CD8-positive, alpha-beta memory T cell (primary cell): Measurements from ENCODE around the gene PSAT1. TPM values are rescaled to one million over a fixed set of nuclear protein-coding genes. Genes with fewer than 3 reads are reported as not detected.

ENCODE experiments used
- CTCF ChIA-PET: fragments of 350-600 bp; sonication (Branson Sonifier 250); formaldehyde crosslinking; loops from one replicate; lab custom pipeline; 2021; ENCODE audit warnings: antibody characterized with exemption; lab: Charles Lee
- POLR2A ChIA-PET: fragments of 350-600 bp; sonication (Branson Sonifier 250); formaldehyde crosslinking; loops from one replicate; lab custom pipeline; 2021; ENCODE audit warnings: antibody characterized with exemption; lab: Charles Lee
- DNase-seq, 5 donors: peaks; one replicate each; pipeline versions ENCODE4 v3.0.0 to v3.0.0-alpha.2; 2020 to 2022; ENCODE audit warnings: mixed read lengths in 1 of 5
- H3K27ac ChIP-seq: one replicate; pipeline ENCODE4 v1.7.0; 2013; ENCODE audit warnings: low read depth, mild to moderate bottlenecking, low read length, moderate library complexity
- H3K27me3 ChIP-seq: 2 replicates; pipeline ENCODE4 v1.7.0; 2013; ENCODE audit warnings: low read length, mild to moderate bottlenecking; ENCODE audit not compliant: insufficient read depth, poor library complexity, severe bottlenecking
- H3K36me3 ChIP-seq: 2 replicates; pipeline ENCODE4 v1.7.0; 2013; ENCODE audit warnings: mild to moderate bottlenecking, low read length, moderate library complexity; ENCODE audit not compliant: insufficient read depth
- H3K4me1 ChIP-seq: 2 replicates; pipeline ENCODE4 v1.7.0; 2013; ENCODE audit warnings: mild to moderate bottlenecking, low read length, moderate library complexity; ENCODE audit not compliant: insufficient read depth
- H3K4me3 ChIP-seq: 2 replicates; pipeline ENCODE4 v1.7.0; 2013; ENCODE audit warnings: mild to moderate bottlenecking, low read length
- H3K9me3 ChIP-seq: 2 replicates; pipeline ENCODE4 v1.7.0; 2013; ENCODE audit warnings: mild to moderate bottlenecking, low read length
- H3K27ac Mint-ChIP-seq, 8 donors: one replicate each; pipeline ENCODE4 v1.8.0; 2020 to 2021; ENCODE audit warnings: mixed read lengths in 8 of 8, mild to moderate bottlenecking in 6 of 8, inconsistent platforms in 3 of 8, moderate library complexity in 3 of 8
- H3K27me3 Mint-ChIP-seq, 2 donors: one replicate each; pipeline ENCODE4 v1.8.0; 2020 to 2021; ENCODE audit warnings: mixed read lengths in 2 of 2, mild to moderate bottlenecking in 1 of 2, moderate library complexity in 1 of 2
- H3K36me3 Mint-ChIP-seq, 3 donors: one replicate each; pipeline ENCODE4 v1.8.0; 2020 to 2021; ENCODE audit warnings: mixed read lengths in 3 of 3, inconsistent platforms in 1 of 3, mild to moderate bottlenecking in 1 of 3
- H3K4me1 Mint-ChIP-seq, 3 donors: one replicate each; pipeline ENCODE4 v1.8.0; 2020 to 2021; ENCODE audit warnings: mixed read lengths in 3 of 3, inconsistent platforms in 1 of 3, mild to moderate bottlenecking in 1 of 3
- H3K4me3 Mint-ChIP-seq, 7 donors: one replicate each; pipeline ENCODE4 v1.8.0; 2020 to 2021; ENCODE audit warnings: mixed read lengths in 7 of 7, mild to moderate bottlenecking in 6 of 7, moderate library complexity in 4 of 7, inconsistent platforms in 2 of 7
- H3K9me3 Mint-ChIP-seq, 5 donors: one replicate each; pipeline ENCODE4 v1.8.0; 2020 to 2022; ENCODE audit warnings: mixed read lengths in 5 of 5, mild to moderate bottlenecking in 3 of 5, moderate library complexity in 2 of 5, inconsistent platforms in 1 of 5
- polyA plus RNA-seq: library from polyadenylated mRNA; unstranded; fragments of 300-500 nt; fragmentation: Illumina TruSeq; gene quantifications from one replicate; pipeline ENCODE4 v1.2.3, GENCODE V29; 2021
- total RNA-seq, 2 experiments: library from RNA; stranded (reverse); gene quantifications; one replicate each; pipeline ENCODE4 v1.2.3, GENCODE V29; 2021

Gene PSAT1
- total RNA-seq (10 to 100 TPM; 89.0 to 93.4 TPM), polyA plus RNA-seq (11.6 TPM)

- Histone ChIP-seq H3K9me3 (no peaks in the 10 kb centered on the region), H3K4me3 (peak within 1 kb of the TSS; percentile 69), H3K27me3 (no peaks in the 10 kb centered on the region), H3K4me1 (peaks cover 10% of the 10 kb centered on the region), H3K27ac (peak within 1 kb of the TSS; percentile 38), H3K36me3 (no peaks in the 10 kb centered on the region)
- Mint-ChIP-seq H3K27me3 (peaks cover 0 to 6% of the 10 kb centered on the region in 2 donors), H3K36me3 (peaks cover 0 to 9% (median 3%) of the 10 kb centered on the region in 3 donors), H3K4me3 (peak within 1 kb of the TSS; percentile 83 to 95 (median 89)), H3K4me1 (peaks cover 29 to 41% (median 37%) of the 10 kb centered on the region in 3 donors), H3K27ac (peak within 1 kb of the TSS in 7 of 8 donors; percentile 32 to 84 (median 59)), H3K9me3 (no peaks in the 10 kb centered on the region)
- POLR2A ChIA-PET: interaction anchor here (1.0 to 1.2 kb wide), 2 partner anchors 21 to 61 kb away, joined by 5 to 6 read pairs; partner anchors contain the start of gene CEP78
- peak; percentile 69 to 90 (median 87) for DNase-seq
- CTCF ChIA-PET: interaction anchor here (0.7 to 1.4 kb wide), 6 partner anchors 8 to 467 kb away, joined by 3 to 5 read pairs (median 3); partner anchors contain the start of gene CEP78
These were observed at the start of gene PSAT1 for GRCh38 chr9:78296893-78297671. Gene PSAT1 (plus strand): TSS chr9:78297125. CDS start chr9:78297211, 86 bp downstream.

- no peaks in the 10 kb centered on the region for H3K27me3 ChIP-seq
- no peak overlapping the region for H3K27ac ChIP-seq
- peaks cover 10 to 74% (median 27%) of the 10 kb centered on the region in 3 donors for H3K36me3 Mint-ChIP-seq
- H3K9me3 Mint-ChIP-seq: no peaks in the 10 kb centered on the region
- peaks cover 15 to 40% (median 21%) of the 10 kb centered on the region in 3 donors for H3K4me1 Mint-ChIP-seq
- no peak overlapping the region for H3K4me3 ChIP-seq
- no peaks in the 10 kb centered on the region for H3K27me3 Mint-ChIP-seq
- POLR2A ChIA-PET: no interaction called here
- H3K4me3 Mint-ChIP-seq: no peak overlapping the region
- no peaks in the 10 kb centered on the region for H3K4me1 ChIP-seq
- CTCF ChIA-PET: no interaction called here
- H3K9me3 ChIP-seq: no peaks in the 10 kb centered on the region
- H3K36me3 ChIP-seq: peaks cover 11% of the 10 kb centered on the region
- H3K27ac Mint-ChIP-seq: peak overlapping the region in 1 of 8 donors; percentile 15
- no peak for DNase-seq
These were observed 48.3 kb upstream of the PSAT1 start for GRCh38 chr9:78248635-78249034.

- no peaks in the 10 kb centered on the region for H3K9me3 ChIP-seq
- H3K9me3 Mint-ChIP-seq: no peaks in the 10 kb centered on the region
- H3K27ac Mint-ChIP-seq: no peak overlapping the region
- H3K27ac ChIP-seq: no peak overlapping the region
- H3K27me3 Mint-ChIP-seq: no peaks in the 10 kb centered on the region
- DNase-seq: no peak
- H3K4me3 ChIP-seq: no peak overlapping the region
- peaks cover 15 to 40% (median 21%) of the 10 kb centered on the region in 3 donors for H3K4me1 Mint-ChIP-seq
- no peak overlapping the region for H3K4me3 Mint-ChIP-seq
- no peaks in the 10 kb centered on the region for H3K4me1 ChIP-seq
- CTCF ChIA-PET: interaction anchor here (2.1 kb wide), 1 partner anchor 10 kb away, joined by 5 read pairs; no protein-coding TSS in a partner anchor
- POLR2A ChIA-PET: no interaction called here
- H3K36me3 Mint-ChIP-seq: peaks cover 10 to 76% (median 30%) of the 10 kb centered on the region in 3 donors
- H3K36me3 ChIP-seq: peaks cover 11% of the 10 kb centered on the region
- no peaks in the 10 kb centered on the region for H3K27me3 ChIP-seq
These were observed 47.4 kb upstream of the PSAT1 start for GRCh38 chr9:78249542-78249941.

- DNase-seq: no peak
- Mint-ChIP-seq H3K4me1 (peaks cover 9 to 15% (median 9%) of the 10 kb centered on the region in 3 donors), H3K9me3 (no peaks in the 10 kb centered on the region), H3K36me3 (peaks cover 0 to 70% (median 29%) of the 10 kb centered on the region in 3 donors), H3K27ac (peak overlapping the region in 1 of 8 donors; percentile 65), H3K4me3 (no peak overlapping the region), H3K27me3 (no peaks in the 10 kb centered on the region)
- CTCF ChIA-PET: no interaction called here
- H3K36me3 ChIP-seq: peaks cover 5% of the 10 kb centered on the region
- POLR2A ChIA-PET: no interaction called here
- no peak overlapping the region for H3K4me3 ChIP-seq
- H3K4me1 ChIP-seq: no peaks in the 10 kb centered on the region
- no peak overlapping the region for H3K27ac ChIP-seq
- no peaks in the 10 kb centered on the region for H3K27me3 ChIP-seq
- no peaks in the 10 kb centered on the region for H3K9me3 ChIP-seq
These were observed 44.3 kb upstream of the PSAT1 start for GRCh38 chr9:78252616-78253015.

- POLR2A ChIA-PET: no interaction called here
- CTCF ChIA-PET: no interaction called here
- Mint-ChIP-seq H3K4me3 (no peak overlapping the region), H3K4me1 (peaks cover 6 to 11% (median 9%) of the 10 kb centered on the region in 3 donors), H3K27me3 (no peaks in the 10 kb centered on the region), H3K36me3 (peaks cover 0 to 65% (median 25%) of the 10 kb centered on the region in 3 donors), H3K27ac (no peak overlapping the region), H3K9me3 (no peaks in the 10 kb centered on the region)
- H3K9me3 ChIP-seq: no peaks in the 10 kb centered on the region
- H3K27ac ChIP-seq: no peak overlapping the region
- no peaks in the 10 kb centered on the region for H3K27me3 ChIP-seq
- H3K4me1 ChIP-seq: no peaks in the 10 kb centered on the region
- no peak for DNase-seq
- no peak overlapping the region for H3K4me3 ChIP-seq
- peaks cover 5% of the 10 kb centered on the region for H3K36me3 ChIP-seq
These were observed 43.6 kb upstream of the PSAT1 start for GRCh38 chr9:78253285-78253684.

- H3K4me3 Mint-ChIP-seq: no peak overlapping the region
- no peaks in the 10 kb centered on the region for H3K9me3 Mint-ChIP-seq
- CTCF ChIA-PET: interaction anchor here (1.5 to 3.1 kb wide), 3 partner anchors 29 to 108 kb away, joined by 3 to 14 read pairs (median 4); no protein-coding TSS in a partner anchor
- no peak overlapping the region for H3K27ac Mint-ChIP-seq
- Histone ChIP-seq H3K9me3 (no peaks in the 10 kb centered on the region), H3K27ac (no peak overlapping the region), H3K27me3 (no peaks in the 10 kb centered on the region), H3K36me3 (peaks cover 8% of the 10 kb centered on the region), H3K4me1 (no peaks in the 10 kb centered on the region), H3K4me3 (no peak overlapping the region)
- no peaks in the 10 kb centered on the region for H3K4me1 Mint-ChIP-seq
- peaks cover 0 to 48% (median 23%) of the 10 kb centered on the region in 3 donors for H3K36me3 Mint-ChIP-seq
- peak in 2 of 5 donors; percentile 4 to 17 for DNase-seq
- POLR2A ChIA-PET: no interaction called here
- no peaks in the 10 kb centered on the region for H3K27me3 Mint-ChIP-seq
These were observed 35.4 kb upstream of the PSAT1 start for GRCh38 chr9:78261403-78262001.

- no peak overlapping the region for H3K4me3 ChIP-seq
- CTCF ChIA-PET: interaction anchor here (3.1 kb wide), 1 partner anchor 107 kb away, joined by 14 read pairs; no protein-coding TSS in a partner anchor
- Mint-ChIP-seq H3K9me3 (no peaks in the 10 kb centered on the region), H3K4me1 (no peaks in the 10 kb centered on the region), H3K27me3 (no peaks in the 10 kb centered on the region), H3K4me3 (no peak overlapping the region), H3K27ac (no peak overlapping the region), H3K36me3 (peaks cover under 1 to 48% (median 28%) of the 10 kb centered on the region in 3 donors)
- peaks cover 14% of the 10 kb centered on the region for H3K36me3 ChIP-seq
- H3K27ac ChIP-seq: no peak overlapping the region
- H3K4me1 ChIP-seq: no peaks in the 10 kb centered on the region
- H3K9me3 ChIP-seq: no peaks in the 10 kb centered on the region
- DNase-seq: no peak
- H3K27me3 ChIP-seq: no peaks in the 10 kb centered on the region
- POLR2A ChIA-PET: no interaction called here
These were observed 34.3 kb upstream of the PSAT1 start for GRCh38 chr9:78262655-78263054.

GRCh38 chr9:78267889-78268288 is 29.0 kb upstream of the PSAT1 start:
- ChIA-PET POLR2A (no interaction called here), CTCF (no interaction called here)
- H3K9me3 Mint-ChIP-seq: no peaks in the 10 kb centered on the region
- H3K27ac Mint-ChIP-seq: peak overlapping the region in 2 of 8 donors; percentile 21 to 39
- Histone ChIP-seq H3K4me1 (no peaks in the 10 kb centered on the region), H3K27ac (no peak overlapping the region), H3K36me3 (peaks cover 18% of the 10 kb centered on the region), H3K4me3 (no peak overlapping the region), H3K9me3 (no peaks in the 10 kb centered on the region), H3K27me3 (no peaks in the 10 kb centered on the region)
- H3K4me3 Mint-ChIP-seq: no peak overlapping the region
- H3K27me3 Mint-ChIP-seq: no peaks in the 10 kb centered on the region
- no peaks in the 10 kb centered on the region for H3K4me1 Mint-ChIP-seq
- no peak for DNase-seq
- H3K36me3 Mint-ChIP-seq: peaks cover 28 to 69% (median 44%) of the 10 kb centered on the region in 3 donors
